GM18520 (cell line): ENCODE measurements around the gene KIAA1210.
"Not testable (repeated sequence)": the region's sequence is repeated elsewhere in the genome, so short reads cannot be mapped to it uniquely, and the experiment has no call there.

Experiments used
- ATAC-seq: cut with Tn5 transposase; IDR thresholded peaks from one replicate; pipeline ENCODE4 v1.9.1; 2021; ENCODE audit not compliant: unreplicated experiment

The KIAA1210 gene

GRCh38 chrX:119041175-119041574, 86.4 kb downstream of the KIAA1210 start:
- ATAC-seq = no peak

- ATAC-seq = no peak
Measured at GRCh38 chrX:119040432-119040831, 87.2 kb downstream of the KIAA1210 start.

- no peak for ATAC-seq
Measured at GRCh38 chrX:119036107-119037029, 91.2 kb downstream of the KIAA1210 start.

- ATAC-seq = no peak
Measured at GRCh38 chrX:119030990-119031389, 96.6 kb downstream of the KIAA1210 start.

- ATAC-seq = not testable (repeated sequence)
Measured at GRCh38 chrX:119029656-119030055, 98.0 kb downstream of the KIAA1210 start.

GRCh38 chrX:119028733-119029330, 98.8 kb downstream of the KIAA1210 start:
- ATAC-seq = no peak
